PC-3 (cell line): Measurements from ENCODE around the gene OR56A5.

Experiments
- CTCF ChIP-seq: fragments of 300-600 bp; sonication (generic); conservative IDR thresholded peaks from 2 replicates; pipeline ENCODE4 v1.5.1; 2017; ENCODE audit warnings: antibody characterized with exemption, low read depth, mild to moderate bottlenecking, low read length
- EZH2 ChIP-seq: fragments of 300-600 bp; sonication (generic); IDR thresholded peaks from one replicate; pipeline ENCODE4 v1.6.1; 2017; ENCODE audit warnings: antibody characterized with exemption, mild to moderate bottlenecking, low read length; ENCODE audit not compliant: unreplicated experiment
- EZH2phosphoT487 ChIP-seq: fragments of 300-600 bp; sonication (generic); IDR thresholded peaks from 2 replicates; pipeline ENCODE4 v1.6.1; 2018; ENCODE audit warnings: mild to moderate bottlenecking, antibody characterized with exemption, low read length, borderline replicate concordance

- TF ChIP-seq EZH2phosphoT487 (no peak), CTCF (no peak), EZH2 (no peak)
These were observed 27.5 kb downstream of the OR56A5 start for GRCh38 chr11:5940748-5941147.
